MM.1S (cell line): Measurements from ENCODE around the gene PRKG1.

Experiments
- DNase-seq: peaks from one replicate; pipeline ENCODE4 v3.0.0-alpha.2; 2015
- H2AFZ ChIP-seq: fragments of 300-600 bp; sonication (generic); 2 replicates; pipeline ENCODE4 v1.6.0; 2016; ENCODE audit warnings: antibody characterized with exemption, low read length
- H3F3A ChIP-seq: fragments of 300-600 bp; sonication (generic); 2 replicates; pipeline ENCODE4 v1.6.1; 2016; ENCODE audit warnings: mild to moderate bottlenecking, antibody characterized with exemption, low read length, moderate library complexity, mixed read lengths; ENCODE audit not compliant: insufficient read depth
- H3K27ac ChIP-seq: fragments of 300-600 bp; sonication (generic); 2 replicates; pipeline ENCODE4 v1.5.1; 2016; ENCODE audit warnings: mild to moderate bottlenecking, low read length
- H3K27me3 ChIP-seq: fragments of 300-600 bp; sonication (generic); replicated peaks from 2 replicates; pipeline ENCODE4 v1.6.0; 2016; ENCODE audit warnings: low read length; ENCODE audit not compliant: insufficient read depth
- H3K36me3 ChIP-seq: fragments of 300-600 bp; sonication (generic); replicated peaks from 2 replicates; pipeline ENCODE4 v1.6.1; 2016; ENCODE audit warnings: mild to moderate bottlenecking, low read length, mixed read lengths; ENCODE audit not compliant: insufficient read depth
- H3K4me1 ChIP-seq: fragments of 300-600 bp; sonication (generic); 2 replicates; pipeline ENCODE4 v1.6.1; 2016; ENCODE audit warnings: low read length, mixed read lengths
- H3K4me2 ChIP-seq: fragments of 300-600 bp; sonication (generic); 2 replicates; pipeline ENCODE4 v1.6.0; 2016; ENCODE audit warnings: low read depth, low read length
- H3K4me3 ChIP-seq: fragments of 300-600 bp; sonication (generic); 2 replicates; pipeline ENCODE4 v1.5.1; 2016; ENCODE audit warnings: low read length, mixed read lengths
- H3K79me2 ChIP-seq: fragments of 300-600 bp; sonication (generic); 2 replicates; pipeline ENCODE4 v1.6.1; 2016; ENCODE audit warnings: mixed run types, low read length, mixed read lengths
- H3K9ac ChIP-seq: fragments of 300-600 bp; sonication (generic); 2 replicates; pipeline ENCODE4 v1.6.1; 2016; ENCODE audit warnings: low read length, mixed read lengths
- H3K9me2 ChIP-seq: fragments of 300-600 bp; sonication (generic); replicated peaks from 2 replicates; pipeline ENCODE4 v1.6.1; 2016; ENCODE audit warnings: mild to moderate bottlenecking, low read length, mixed read lengths; ENCODE audit not compliant: insufficient read depth
- H3K9me3 ChIP-seq: fragments of 300-600 bp; sonication (generic); replicated peaks from 2 replicates; pipeline ENCODE4 v1.6.1; 2016; ENCODE audit warnings: mild to moderate bottlenecking, low read length, mixed read lengths; ENCODE audit not compliant: insufficient read depth
- H4K20me1 ChIP-seq: fragments of 300-600 bp; sonication (generic); 2 replicates; pipeline ENCODE4 v1.6.1; 2016; ENCODE audit warnings: mild to moderate bottlenecking, low read length, moderate library complexity, mixed read lengths; ENCODE audit not compliant: insufficient read depth
- CTCF ChIP-seq: fragments of 300-600 bp; sonication (generic); IDR thresholded peaks from 2 replicates; pipeline ENCODE4 v1.5.1; 2016; ENCODE audit warnings: antibody characterized with exemption, low read length, mixed read lengths
- EZH2 ChIP-seq: fragments of 300-600 bp; sonication (generic); optimal IDR thresholded peaks from 2 replicates; pipeline ENCODE3; 2017; ENCODE audit warnings: low read depth, mild to moderate bottlenecking, antibody characterized with exemption, low read length, mixed read lengths
- EZH2phosphoT487 ChIP-seq: fragments of 300-600 bp; sonication (generic); IDR thresholded peaks from 2 replicates; pipeline ENCODE4 v1.6.1; 2018; ENCODE audit warnings: antibody characterized with exemption, low read length

Gene PRKG1

GRCh38 chr10:51090190-51090589 is 15.9 kb downstream of the PRKG1 start:
- Histone ChIP-seq H3F3A (no peaks in the 10 kb centered on the region), H3K79me2 (no peaks in the 10 kb centered on the region), H3K9me3 (no peaks in the 10 kb centered on the region), H3K9ac (no peak overlapping the region), H4K20me1 (no peaks in the 10 kb centered on the region), H3K9me2 (no peaks in the 10 kb centered on the region), H3K36me3 (no peaks in the 10 kb centered on the region), H2AFZ (no peak overlapping the region), H3K4me2 (no peak overlapping the region), H3K4me1 (no peaks in the 10 kb centered on the region), H3K27me3 (no peaks in the 10 kb centered on the region), H3K27ac (no peak overlapping the region), H3K4me3 (no peak overlapping the region)
- TF ChIP-seq CTCF, result no peak
- TF ChIP-seq EZH2, result no peak
- TF ChIP-seq EZH2phosphoT487, result no peak
- no peak for DNase-seq

GRCh38 chr10:51092402-51092801 is 18.1 kb downstream of the PRKG1 start:
- H3K79me2 ChIP-seq, result no peaks in the 10 kb centered on the region
- TF ChIP-seq EZH2phosphoT487 (no peak), EZH2 (no peak), CTCF (no peak)
- H3K4me1 ChIP-seq, result no peaks in the 10 kb centered on the region
- H3K4me3 ChIP-seq, result no peak overlapping the region
- no peaks in the 10 kb centered on the region for H4K20me1 ChIP-seq
- H3K27me3 ChIP-seq, result no peaks in the 10 kb centered on the region
- no peaks in the 10 kb centered on the region for H3K36me3 ChIP-seq
- no peak overlapping the region for H3K9ac ChIP-seq
- H3K4me2 ChIP-seq, result no peak overlapping the region
- no peak overlapping the region for H2AFZ ChIP-seq
- no peaks in the 10 kb centered on the region for H3K9me3 ChIP-seq
- no peaks in the 10 kb centered on the region for H3F3A ChIP-seq
- H3K9me2 ChIP-seq, result no peaks in the 10 kb centered on the region
- no peak overlapping the region for H3K27ac ChIP-seq
- DNase-seq, result no peak

GRCh38 chr10:51095444-51095843 is 21.2 kb downstream of the PRKG1 start:
- Histone ChIP-seq H3K9me3 (no peaks in the 10 kb centered on the region), H4K20me1 (no peaks in the 10 kb centered on the region), H3K9ac (no peak overlapping the region), H3K27me3 (no peaks in the 10 kb centered on the region), H3K79me2 (no peaks in the 10 kb centered on the region), H3K27ac (no peak overlapping the region), H3K36me3 (no peaks in the 10 kb centered on the region), H3K4me2 (no peak overlapping the region), H2AFZ (no peak overlapping the region), H3F3A (no peaks in the 10 kb centered on the region), H3K4me1 (no peaks in the 10 kb centered on the region), H3K9me2 (no peaks in the 10 kb centered on the region), H3K4me3 (no peak overlapping the region)
- TF ChIP-seq EZH2, result no peak
- no peak for TF ChIP-seq CTCF
- no peak for TF ChIP-seq EZH2phosphoT487
- no peak for DNase-seq
